Liver (tissue), 9 donors: ENCODE results near the gene VPS72. TPM values are rescaled to one million over a fixed set of nuclear protein-coding genes. Genes with fewer than 3 reads are reported as not detected.

Source experiments
- DNase-seq: peaks from one replicate; pipeline ENCODE4 v3.0.0-alpha.2; 2017; ENCODE audit warnings: low spot score
- H3K27ac ChIP-seq, 2 donors: one replicate each; pipeline ENCODE4 v1.7.0; 2013; ENCODE audit warnings: inconsistent platforms in 2 of 2, low read length in 2 of 2, control low read depth in 1 of 2, low read depth in 1 of 2, mild to moderate bottlenecking in 1 of 2
- H3K27me3 ChIP-seq, 4 donors: one replicate each; pipeline versions ENCODE4 v1.6.1 to v1.7.0; 2013; ENCODE audit warnings: low read length in 3 of 4, inconsistent platforms in 1 of 4, mild to moderate bottlenecking in 1 of 4, moderate library complexity in 1 of 4; ENCODE audit not compliant: control insufficient read depth in 4 of 4, insufficient read depth in 4 of 4
- H3K36me3 ChIP-seq, 4 donors: one replicate each; pipeline versions ENCODE4 v1.6.1 to v1.7.0; 2013; ENCODE audit warnings: low read length in 3 of 4, mild to moderate bottlenecking in 3 of 4, low read depth in 1 of 4, moderate library complexity in 1 of 4; ENCODE audit not compliant: control insufficient read depth in 4 of 4, insufficient read depth in 3 of 4
- H3K4me1 ChIP-seq, 4 donors: one replicate each; pipeline versions ENCODE4 v1.6.1 to v1.7.0; 2013; ENCODE audit warnings: low read length in 3 of 4, mild to moderate bottlenecking in 3 of 4, moderate library complexity in 1 of 4; ENCODE audit not compliant: control insufficient read depth in 4 of 4, insufficient read depth in 4 of 4
- H3K4me3 ChIP-seq, 3 donors: one replicate each; pipeline versions ENCODE4 v1.6.1 to v1.7.0; 2013; ENCODE audit warnings: low read length in 3 of 3, control low read depth in 1 of 3, low read depth in 1 of 3, mild to moderate bottlenecking in 1 of 3
- H3K9ac ChIP-seq, 2 donors: one replicate each; pipeline ENCODE4 v1.7.0; 2013; ENCODE audit warnings: low read length in 2 of 2, mild to moderate bottlenecking in 2 of 2, moderate library complexity in 2 of 2, control low read depth in 1 of 2, low read depth in 1 of 2
- H3K9me3 ChIP-seq, 4 donors: one replicate each; pipeline versions ENCODE4 v1.6.1 to v1.7.0; 2013; ENCODE audit warnings: low read length in 3 of 4; ENCODE audit not compliant: control insufficient read depth in 4 of 4
- ATF3 ChIP-seq: IDR thresholded peaks from 2 replicates; pipeline ENCODE4 v1.6.1; 2016; ENCODE audit warnings: antibody characterized with exemption
- CTCF ChIP-seq: fragments of 150-350 bp; IDR thresholded peaks from 2 replicates; pipeline ENCODE4 v1.5.1; 2017; ENCODE audit warnings: improper control_type of control experiment, low read depth, low read length; ENCODE audit not compliant: missing input control
- EGR1 ChIP-seq, 2 donors: IDR thresholded peaks; 2 replicates each; pipeline ENCODE4 v1.6.1; 2016 to 2018; ENCODE audit warnings: antibody characterized with exemption in 2 of 2, low read depth in 2 of 2
- FOXA1 ChIP-seq: IDR thresholded peaks from 2 replicates; pipeline ENCODE4 v1.6.1; 2016; ENCODE audit warnings: antibody characterized with exemption
- FOXA2 ChIP-seq: IDR thresholded peaks from 2 replicates; pipeline ENCODE4 v1.6.1; 2016; ENCODE audit warnings: antibody characterized with exemption
- GABPA ChIP-seq, 2 donors: IDR thresholded peaks in 1 of 2; conservative IDR thresholded peaks in 1 of 2; 2 replicates each; pipeline ENCODE4 v1.6.1; 2016; ENCODE audit warnings: antibody characterized with exemption in 2 of 2, mild to moderate bottlenecking in 1 of 2, moderate library complexity in 1 of 2
- HNF4A ChIP-seq, 2 donors: conservative IDR thresholded peaks; 2 replicates each; pipeline ENCODE4 v1.6.1; 2016; ENCODE audit warnings: antibody characterized with exemption in 2 of 2, mild to moderate bottlenecking in 2 of 2
- HNF4G ChIP-seq: IDR thresholded peaks from 2 replicates; pipeline ENCODE4 v1.6.1; 2016; ENCODE audit warnings: antibody characterized with exemption
- JUND ChIP-seq, 2 donors: IDR thresholded peaks; 2 replicates each; pipeline ENCODE4 v1.6.1; 2016; ENCODE audit warnings: antibody characterized with exemption in 2 of 2
- MAX ChIP-seq: IDR thresholded peaks from 2 replicates; pipeline ENCODE4 v1.6.1; 2016; ENCODE audit warnings: antibody characterized with exemption
- NR2F2 ChIP-seq: IDR thresholded peaks from 2 replicates; pipeline ENCODE4 v1.6.1; 2016; ENCODE audit warnings: antibody characterized with exemption
- RAD21 ChIP-seq, 2 donors: IDR thresholded peaks; 2 replicates each; pipeline ENCODE4 v1.6.1; 2016; ENCODE audit warnings: antibody characterized with exemption in 2 of 2, mild to moderate bottlenecking in 2 of 2
- REST ChIP-seq: IDR thresholded peaks from 2 replicates; pipeline ENCODE4 v1.6.1; 2016; ENCODE audit warnings: antibody characterized with exemption, mild to moderate bottlenecking
- RXRA ChIP-seq, 2 donors: IDR thresholded peaks; 2 replicates each; pipeline ENCODE4 v1.6.1; 2017 to 2018; ENCODE audit warnings: antibody characterized with exemption in 2 of 2, mild to moderate bottlenecking in 1 of 2
- SP1 ChIP-seq: IDR thresholded peaks from 2 replicates; pipeline ENCODE4 v1.6.1; 2018; ENCODE audit warnings: antibody characterized with exemption, mild to moderate bottlenecking
- TAF1 ChIP-seq: conservative IDR thresholded peaks from 2 replicates; pipeline ENCODE4 v1.6.1; 2016; ENCODE audit warnings: antibody characterized with exemption, mild to moderate bottlenecking
- YY1 ChIP-seq: IDR thresholded peaks from 2 replicates; pipeline ENCODE4 v1.6.1; 2016; ENCODE audit warnings: antibody characterized with exemption, mild to moderate bottlenecking
- ZBTB33 ChIP-seq: IDR thresholded peaks from 2 replicates; pipeline ENCODE4 v1.6.1; 2016; ENCODE audit warnings: antibody characterized with exemption
- WGBS: extraction: QIAGEN DNeasy Blood & Tissue Kit; methylation state at CpG from one replicate; pipeline ENCODE4 v1.1.7; 2013; 5-methylcytosine and 5-hydroxymethylcytosine counted together
- polyA plus RNA-seq, 2 donors: library from polyadenylated mRNA; stranded (reverse) in 1 of 2; unstranded in 1 of 2; fragments of 200-250 nt in 1 of 2; fragments of >200 nt in 1 of 2; fragmentation: Nextera tagmentation in 1 of 2; extraction: Ambion mirVana in 1 of 2; gene quantifications; one replicate each; pipeline versions ENCODE4 v1.2.1 to v1.2.3, GENCODE V29; 2013 to 2015
- total RNA-seq, 2 donors: library from RNA; depleted of rRNA; stranded (reverse); fragments of >200 nt; gene quantifications; one replicate each; pipeline ENCODE4 v1.2.3, GENCODE V29; 2014
- donor health status: healthy.
- donor health status: healthy.
- donor health status: healthy.
- donor health status: healthy.
- donor health status: healthy.

The VPS72 gene
- total and polyA plus RNA-seq, 4 donors = 10.7 to 16.0 (median 11.9) TPM

GRCh38 chr1:151221616-151222015 is 31.6 kb upstream of the VPS72 start:
- 89% methylated on average over 1 of the region's 1 CpG for WGBS
- Histone ChIP-seq H3K9ac (no peak overlapping the region), H3K27me3 (no peaks in the 10 kb centered on the region), H3K27ac (no peak overlapping the region), H3K4me3 (no peak overlapping the region), H3K9me3 (no peaks in the 10 kb centered on the region), H3K4me1 (no peaks in the 10 kb centered on the region), H3K36me3 (peaks cover 4 to 12% (median 7%) of the 10 kb centered on the region in 4 donors)
- no peak for TF ChIP-seq NR2F2
- TF ChIP-seq EGR1 (IDR thresholded peaks at IDR 0.05; ENCODE audit: low read depth in 2 of 2) = no peak
- no peak for TF ChIP-seq HNF4G
- TF ChIP-seq ZBTB33 = no peak
- no peak for TF ChIP-seq REST
- TF ChIP-seq YY1 = no peak
- TF ChIP-seq HNF4A (conservative IDR thresholded peaks at IDR 0.05) = no peak
- TF ChIP-seq GABPA (IDR thresholded peaks at IDR 0.05 in 1 of 2, conservative IDR thresholded peaks at IDR 0.05 in 1 of 2) = no peak
- TF ChIP-seq SP1 = no peak
- no peak for TF ChIP-seq CTCF
- no peak for TF ChIP-seq TAF1
- TF ChIP-seq FOXA2 = no peak
- no peak for TF ChIP-seq RAD21 (IDR thresholded peaks at IDR 0.05)
- TF ChIP-seq FOXA1 = no peak
- TF ChIP-seq ATF3 = no peak
- TF ChIP-seq RXRA (IDR thresholded peaks at IDR 0.05) = no peak
- TF ChIP-seq MAX = no peak
- TF ChIP-seq JUND (IDR thresholded peaks at IDR 0.05) = no peak
- DNase-seq = no peak
